Esophagus muscularis mucosa (tissue), 4 donors: ENCODE results near the gene CPLX4.

ENCODE experiments used
- EP300 ChIP-seq: sonication (generic); formaldehyde crosslinking; IDR thresholded peaks from one replicate; pipeline ENCODE4 v1.6.1; 2017; ENCODE audit warnings: antibody characterized with exemption
- POLR2AphosphoS5 ChIP-seq, 2 donors: sonication (generic); formaldehyde crosslinking; IDR thresholded peaks; one replicate each; pipeline ENCODE4 v1.6.1; 2017; ENCODE audit warnings: antibody characterized with exemption in 2 of 2
- TF ChIP-seq, protein P1 (sequence below), 3 experiments: fragments of 200-600 bp in 2 of 3; fragments of 450-650 bp in 1 of 3; sonication (generic) in 2 of 3; IDR thresholded peaks; one replicate each; pipeline ENCODE4 v1.5.1; 2017 to 2019; ENCODE audit warnings: antibody characterized with exemption in 3 of 3, mild to moderate bottlenecking in 2 of 3, moderate library complexity in 1 of 3

DNA sequence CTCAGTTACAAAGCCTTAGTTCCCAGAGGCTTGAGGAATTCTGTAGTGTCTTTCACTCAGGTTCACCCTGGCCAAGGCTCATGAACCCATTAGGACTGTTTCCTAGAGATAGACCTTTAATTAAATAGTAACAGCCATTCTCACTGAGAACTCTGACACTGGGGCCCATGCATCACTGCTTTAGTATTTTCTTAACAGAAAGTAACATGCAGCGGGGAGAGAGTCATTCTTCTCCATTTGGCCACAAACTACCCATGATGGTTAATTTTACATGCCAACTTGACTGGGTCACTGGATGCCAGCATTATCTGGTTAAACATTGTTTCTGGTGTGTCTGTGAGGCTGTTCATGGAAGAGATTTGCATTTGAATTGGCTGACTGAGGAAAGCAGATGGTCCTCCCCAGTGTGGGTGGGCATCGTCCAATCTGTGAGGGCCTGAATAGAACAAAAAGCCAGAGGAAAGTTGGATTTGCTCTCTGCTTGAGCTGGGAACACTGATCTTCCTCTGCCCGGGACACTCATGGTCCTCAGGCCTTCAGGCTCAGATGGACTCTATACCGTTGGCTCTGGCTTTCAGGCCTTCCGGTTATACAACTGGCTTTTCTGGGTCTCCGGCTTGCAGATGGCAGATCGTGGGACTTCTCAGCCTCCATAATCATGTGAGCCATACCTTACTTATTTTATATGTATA, 5.6 kb upstream of the CPLX4 start:
- TF ChIP-seq POLR2AphosphoS5 (IDR thresholded peaks at IDR 0.05), result no peak
- TF ChIP-seq, protein P1, sequence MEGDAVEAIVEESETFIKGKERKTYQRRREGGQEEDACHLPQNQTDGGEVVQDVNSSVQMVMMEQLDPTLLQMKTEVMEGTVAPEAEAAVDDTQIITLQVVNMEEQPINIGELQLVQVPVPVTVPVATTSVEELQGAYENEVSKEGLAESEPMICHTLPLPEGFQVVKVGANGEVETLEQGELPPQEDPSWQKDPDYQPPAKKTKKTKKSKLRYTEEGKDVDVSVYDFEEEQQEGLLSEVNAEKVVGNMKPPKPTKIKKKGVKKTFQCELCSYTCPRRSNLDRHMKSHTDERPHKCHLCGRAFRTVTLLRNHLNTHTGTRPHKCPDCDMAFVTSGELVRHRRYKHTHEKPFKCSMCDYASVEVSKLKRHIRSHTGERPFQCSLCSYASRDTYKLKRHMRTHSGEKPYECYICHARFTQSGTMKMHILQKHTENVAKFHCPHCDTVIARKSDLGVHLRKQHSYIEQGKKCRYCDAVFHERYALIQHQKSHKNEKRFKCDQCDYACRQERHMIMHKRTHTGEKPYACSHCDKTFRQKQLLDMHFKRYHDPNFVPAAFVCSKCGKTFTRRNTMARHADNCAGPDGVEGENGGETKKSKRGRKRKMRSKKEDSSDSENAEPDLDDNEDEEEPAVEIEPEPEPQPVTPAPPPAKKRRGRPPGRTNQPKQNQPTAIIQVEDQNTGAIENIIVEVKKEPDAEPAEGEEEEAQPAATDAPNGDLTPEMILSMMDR (IDR thresholded peaks at IDR 0.05), result no peak
- no peak for TF ChIP-seq EP300
